ENCODE data around the gene POU6F2. TPM values are rescaled to one million over a fixed set of nuclear protein-coding genes. Genes with fewer than 3 reads are reported as not detected.

The POU6F2 gene
- total RNA-seq, 3 donors from 2014 or later = not detected

DNA sequence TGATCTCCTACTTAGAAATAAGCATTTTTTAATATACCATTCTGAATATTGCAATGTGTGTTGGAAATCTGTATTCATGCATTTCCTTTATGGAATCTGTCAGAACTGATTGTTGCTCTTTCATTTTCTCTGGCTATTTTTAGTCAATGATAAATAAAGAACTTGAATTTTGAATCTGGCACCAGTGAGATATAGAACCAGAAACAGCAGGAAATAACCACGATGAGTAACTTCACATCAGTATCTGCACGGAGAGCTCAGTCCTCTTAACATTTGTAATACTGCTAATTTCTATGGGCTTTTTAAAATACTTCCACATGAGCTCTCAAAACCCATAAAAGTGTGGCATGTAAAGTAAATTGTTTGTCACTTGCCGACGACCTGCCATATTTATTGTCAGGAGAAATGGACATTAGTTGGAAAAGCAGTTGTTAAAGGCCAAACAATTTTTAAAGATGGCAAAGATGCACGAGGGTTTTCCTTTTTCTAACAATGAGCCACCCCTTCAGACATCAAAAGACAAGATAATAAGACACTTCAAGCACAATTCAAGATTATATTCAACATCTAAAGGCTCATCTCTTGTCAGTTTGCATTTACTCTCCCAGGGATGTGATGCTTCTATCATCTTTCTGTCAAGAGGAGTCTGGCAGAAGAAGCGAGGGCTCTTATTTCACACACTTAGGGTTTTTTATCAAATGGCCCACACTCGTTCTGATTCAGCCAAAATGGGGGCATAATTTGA is 118.3 kb downstream of the POU6F2 start:
- DNase-seq (no peak), ATAC-seq (no peak)
- Mint-ChIP-seq H3K9me3 (no peaks in the 10 kb centered on the region), H3K27me3 (ENCODE audit: low read depth) (peaks cover 3% of the 10 kb centered on the region), H3K36me3 (ENCODE audit: insufficient read depth) (no peaks in the 10 kb centered on the region), H3K4me3 (no peak overlapping the region), H3K4me1 (ENCODE audit: low read depth) (no peaks in the 10 kb centered on the region)

DNA sequence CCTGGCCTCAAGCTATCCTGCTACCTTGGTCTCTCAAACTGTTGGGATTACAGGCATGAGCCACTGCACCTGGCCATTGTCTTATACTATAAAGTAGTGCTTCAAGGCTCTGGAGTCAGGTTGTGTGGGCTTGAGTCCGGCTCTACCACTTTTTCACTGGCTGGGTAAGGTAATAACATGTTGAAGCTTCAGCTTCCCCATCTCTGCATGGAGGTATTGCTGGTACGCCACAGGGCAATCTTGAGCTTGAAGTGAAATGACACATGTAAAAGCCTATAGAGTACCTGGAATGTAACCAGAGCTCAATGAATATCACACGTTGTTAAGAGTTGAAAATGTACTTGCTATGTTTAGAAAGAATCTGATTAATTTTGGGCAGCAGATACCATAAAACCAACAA is 120.8 kb downstream of the POU6F2 start:
- Mint-ChIP-seq H3K4me3 (no peak overlapping the region), H3K9me3 (no peaks in the 10 kb centered on the region), H3K4me1 (ENCODE audit: low read depth) (no peaks in the 10 kb centered on the region), H3K27me3 (ENCODE audit: low read depth) (peaks cover 3% of the 10 kb centered on the region), H3K36me3 (ENCODE audit: insufficient read depth) (no peaks in the 10 kb centered on the region)
- ATAC-seq = no peak
- DNase-seq = no peak

DNA sequence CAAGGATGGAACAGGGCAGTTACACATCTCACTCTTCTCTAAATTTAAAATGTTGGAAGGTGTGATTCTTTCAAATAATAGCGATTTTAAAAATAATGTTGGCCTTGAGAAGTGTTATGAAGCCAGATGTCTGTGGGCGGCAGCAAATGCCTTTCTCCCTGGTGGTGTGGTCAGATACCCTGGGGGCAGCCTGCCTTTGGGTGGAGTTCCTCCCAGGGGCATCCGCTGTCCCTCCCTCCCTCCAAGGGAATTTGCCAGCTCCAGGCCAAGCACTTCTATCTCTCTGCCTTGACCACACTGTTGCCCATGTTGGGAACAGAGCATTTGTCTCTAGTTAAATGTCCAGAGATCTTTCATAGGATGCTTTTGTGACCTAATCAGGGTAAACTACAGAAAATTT is 121.4 kb downstream of the POU6F2 start:
- no peaks in the 10 kb centered on the region for H3K9me3 Mint-ChIP-seq
- DNase-seq = no peak
- peaks cover 3% of the 10 kb centered on the region for H3K27me3 Mint-ChIP-seq (ENCODE audit: low read depth)
- no peak for ATAC-seq
- H3K4me3 Mint-ChIP-seq = no peak overlapping the region
- no peaks in the 10 kb centered on the region for H3K4me1 Mint-ChIP-seq (ENCODE audit: low read depth)
- no peaks in the 10 kb centered on the region for H3K36me3 Mint-ChIP-seq (ENCODE audit: insufficient read depth)

DNA sequence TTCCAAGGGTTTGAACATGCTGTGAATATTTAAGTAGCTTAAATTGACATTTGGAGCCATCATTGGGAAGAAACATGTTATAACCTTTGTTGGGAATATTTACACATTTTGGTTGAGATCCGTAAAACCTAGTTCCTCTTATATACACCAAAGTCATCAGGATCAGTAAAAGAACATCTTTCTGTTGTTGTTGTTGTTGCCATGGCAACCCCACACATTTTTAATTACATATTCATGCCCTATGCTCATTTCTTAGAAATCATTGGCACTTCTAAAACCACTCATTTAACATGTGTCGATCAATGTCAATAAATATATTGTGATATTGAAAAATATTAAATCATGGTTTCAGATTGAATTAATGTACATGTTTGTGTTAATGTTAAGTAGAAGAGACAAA is 122.6 kb downstream of the POU6F2 start:
- DNase-seq (no peak), ATAC-seq (no peak)
- Mint-ChIP-seq H3K9me3 (no peaks in the 10 kb centered on the region), H3K4me1 (ENCODE audit: low read depth) (no peaks in the 10 kb centered on the region), H3K4me3 (no peak overlapping the region), H3K36me3 (ENCODE audit: insufficient read depth) (no peaks in the 10 kb centered on the region), H3K27me3 (ENCODE audit: low read depth) (peaks cover 2% of the 10 kb centered on the region)

DNA sequence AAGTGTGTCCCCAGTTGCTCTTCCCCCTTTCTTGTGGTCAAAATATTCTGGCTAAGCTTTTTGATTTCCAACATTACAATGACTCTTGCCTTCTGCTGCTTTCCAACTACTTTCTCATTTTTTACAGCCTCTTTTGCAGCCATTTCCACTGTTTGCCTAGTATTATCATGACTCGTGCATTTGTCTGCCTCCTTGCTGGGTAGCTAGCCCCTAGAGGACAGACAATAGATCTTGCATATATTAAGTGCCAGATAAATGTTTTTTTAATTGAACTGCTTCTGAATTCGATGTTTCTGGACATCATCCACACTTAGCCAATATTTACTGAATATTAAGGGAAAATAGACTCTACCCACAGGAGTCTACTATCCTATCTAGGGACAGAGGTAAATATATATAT is 124.5 kb downstream of the POU6F2 start:
- DNase-seq = no peak
- H3K4me1 Mint-ChIP-seq (ENCODE audit: low read depth) = no peaks in the 10 kb centered on the region
- no peak for ATAC-seq
- no peaks in the 10 kb centered on the region for H3K9me3 Mint-ChIP-seq
- H3K4me3 Mint-ChIP-seq = no peak overlapping the region
- no peaks in the 10 kb centered on the region for H3K36me3 Mint-ChIP-seq (ENCODE audit: insufficient read depth)
- H3K27me3 Mint-ChIP-seq (ENCODE audit: low read depth) = peaks cover 3% of the 10 kb centered on the region

DNA sequence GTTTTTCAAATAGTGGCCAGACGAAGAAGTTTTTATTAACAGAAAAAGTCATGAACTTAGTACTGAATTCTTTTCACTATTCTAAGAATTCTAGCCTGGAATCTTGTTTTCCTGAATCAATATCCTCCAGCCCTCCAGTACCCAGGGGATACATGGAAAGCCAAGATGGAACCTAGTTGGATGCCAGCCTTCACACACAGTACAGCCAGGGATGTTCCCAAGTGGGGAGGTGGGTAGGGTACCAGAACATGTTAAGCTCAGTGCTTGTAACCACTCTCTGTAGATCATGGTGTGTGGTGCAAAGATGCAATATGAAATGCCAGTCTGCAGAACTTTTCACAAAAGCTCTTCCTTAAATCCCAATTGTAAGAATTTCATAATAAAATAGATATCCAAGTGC is 128.0 kb downstream of the POU6F2 start:
- Mint-ChIP-seq H3K9me3 (no peaks in the 10 kb centered on the region), H3K36me3 (ENCODE audit: insufficient read depth) (no peaks in the 10 kb centered on the region), H3K27me3 (ENCODE audit: low read depth) (peaks cover 5% of the 10 kb centered on the region), H3K4me3 (no peak overlapping the region), H3K4me1 (ENCODE audit: low read depth) (no peaks in the 10 kb centered on the region)
- ATAC-seq (no peak), DNase-seq (no peak)

DNA sequence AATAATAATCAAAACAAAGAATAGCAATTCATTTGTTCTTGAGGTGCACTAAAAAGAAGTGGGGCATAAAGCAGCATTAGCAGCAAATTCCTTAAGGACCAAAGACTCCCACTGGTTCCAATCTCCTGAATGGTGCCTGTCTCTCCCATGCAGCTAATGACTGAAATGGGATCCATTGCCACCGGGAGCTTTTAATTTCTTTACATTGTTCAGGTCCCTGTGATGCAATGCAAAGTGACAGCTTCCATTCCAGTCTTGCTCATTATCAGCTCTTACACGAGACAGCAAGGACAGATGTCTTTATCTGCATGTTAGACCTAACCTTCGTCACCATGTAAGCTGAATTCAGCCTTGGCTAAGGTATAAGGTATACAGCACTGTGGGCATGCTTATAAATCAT is 148.1 kb downstream of the POU6F2 start:
- no peaks in the 10 kb centered on the region for H3K4me1 Mint-ChIP-seq (ENCODE audit: low read depth)
- peaks cover 6% of the 10 kb centered on the region for H3K27me3 Mint-ChIP-seq (ENCODE audit: low read depth)
- H3K4me3 Mint-ChIP-seq = no peak overlapping the region
- ATAC-seq (no peak), DNase-seq (no peak)
- no peaks in the 10 kb centered on the region for H3K9me3 Mint-ChIP-seq
- H3K36me3 Mint-ChIP-seq (ENCODE audit: insufficient read depth) = no peaks in the 10 kb centered on the region

DNA sequence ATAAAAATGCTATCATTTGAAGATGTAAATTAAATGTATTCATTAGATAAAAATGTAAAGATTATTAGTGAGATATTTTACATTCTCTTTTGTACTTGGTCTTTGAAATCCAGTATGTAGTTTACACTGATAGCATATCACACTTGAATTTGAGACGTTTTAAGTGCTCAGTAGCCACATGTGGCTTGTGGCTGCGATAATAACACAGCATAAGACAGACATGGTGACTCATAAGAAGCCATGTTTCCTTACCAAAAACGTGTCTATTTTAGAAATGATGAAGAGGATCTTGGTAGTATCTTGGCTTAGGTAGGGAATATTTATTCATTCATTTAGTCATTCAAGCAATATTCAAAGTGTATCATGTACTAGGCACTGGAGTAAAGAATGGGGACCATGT is 149.3 kb downstream of the POU6F2 start:
- no peaks in the 10 kb centered on the region for H3K9me3 Mint-ChIP-seq
- no peaks in the 10 kb centered on the region for H3K4me1 Mint-ChIP-seq (ENCODE audit: low read depth)
- no peak for DNase-seq
- no peak overlapping the region for H3K4me3 Mint-ChIP-seq
- no peaks in the 10 kb centered on the region for H3K36me3 Mint-ChIP-seq (ENCODE audit: insufficient read depth)
- no peak for ATAC-seq
- H3K27me3 Mint-ChIP-seq (ENCODE audit: low read depth) = peaks cover 10% of the 10 kb centered on the region

DNA sequence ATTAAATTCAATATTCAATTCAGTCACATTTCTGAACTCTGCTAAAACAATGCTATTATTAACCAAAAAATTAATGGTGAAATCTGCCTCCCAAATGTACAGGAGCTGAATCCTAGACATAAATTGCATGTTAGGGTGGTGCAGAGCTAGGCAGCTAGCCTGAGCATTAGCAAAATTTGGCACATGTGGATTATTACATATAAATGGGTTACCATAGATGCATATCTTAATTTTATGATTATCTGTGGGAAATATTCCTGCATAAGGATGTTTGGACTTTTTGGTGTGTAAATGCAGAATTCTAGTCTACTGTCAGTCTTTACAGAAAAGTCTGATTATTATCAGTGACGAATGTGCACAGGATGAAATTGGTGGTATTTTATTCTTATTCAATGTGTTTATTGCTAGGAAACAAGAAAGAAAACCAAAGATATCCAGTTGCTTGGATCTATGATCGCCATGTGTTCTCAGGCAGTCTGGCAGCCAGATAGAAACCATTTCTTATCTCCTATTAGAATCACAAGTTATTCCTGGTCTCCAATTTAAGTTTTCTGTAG is 150.7 kb downstream of the POU6F2 start:
- Mint-ChIP-seq H3K4me1 (ENCODE audit: low read depth) (no peaks in the 10 kb centered on the region), H3K9me3 (no peaks in the 10 kb centered on the region), H3K4me3 (no peak overlapping the region), H3K36me3 (ENCODE audit: insufficient read depth) (no peaks in the 10 kb centered on the region), H3K27me3 (ENCODE audit: low read depth) (peaks cover 10% of the 10 kb centered on the region)
- DNase-seq (no peak), ATAC-seq (no peak)

DNA sequence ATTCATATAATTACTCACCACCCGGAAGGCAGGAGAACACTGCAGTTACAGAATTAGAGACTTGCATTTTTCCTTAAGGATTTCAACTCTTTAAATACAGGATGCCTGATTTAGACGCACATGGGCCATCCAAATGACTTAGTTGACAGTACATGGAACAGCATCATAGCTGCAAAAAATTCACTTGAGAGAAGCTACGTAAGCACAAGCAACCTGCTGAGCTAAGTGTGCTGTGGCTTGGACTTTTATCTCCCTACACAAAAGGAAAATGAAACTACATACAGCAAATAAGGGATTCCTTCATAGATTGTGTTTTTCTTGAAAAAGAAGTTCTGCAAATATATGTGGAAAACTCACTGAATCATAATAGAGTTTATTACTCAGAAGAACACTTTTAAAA is 152.6 kb downstream of the POU6F2 start:
- no peaks in the 10 kb centered on the region for H3K9me3 Mint-ChIP-seq
- peaks cover 4% of the 10 kb centered on the region for H3K27me3 Mint-ChIP-seq (ENCODE audit: low read depth)
- no peaks in the 10 kb centered on the region for H3K36me3 Mint-ChIP-seq (ENCODE audit: insufficient read depth)
- H3K4me3 Mint-ChIP-seq = peak overlapping the region; percentile 32
- ATAC-seq (no peak), DNase-seq (no peak)
- H3K4me1 Mint-ChIP-seq (ENCODE audit: low read depth) = no peaks in the 10 kb centered on the region

DNA sequence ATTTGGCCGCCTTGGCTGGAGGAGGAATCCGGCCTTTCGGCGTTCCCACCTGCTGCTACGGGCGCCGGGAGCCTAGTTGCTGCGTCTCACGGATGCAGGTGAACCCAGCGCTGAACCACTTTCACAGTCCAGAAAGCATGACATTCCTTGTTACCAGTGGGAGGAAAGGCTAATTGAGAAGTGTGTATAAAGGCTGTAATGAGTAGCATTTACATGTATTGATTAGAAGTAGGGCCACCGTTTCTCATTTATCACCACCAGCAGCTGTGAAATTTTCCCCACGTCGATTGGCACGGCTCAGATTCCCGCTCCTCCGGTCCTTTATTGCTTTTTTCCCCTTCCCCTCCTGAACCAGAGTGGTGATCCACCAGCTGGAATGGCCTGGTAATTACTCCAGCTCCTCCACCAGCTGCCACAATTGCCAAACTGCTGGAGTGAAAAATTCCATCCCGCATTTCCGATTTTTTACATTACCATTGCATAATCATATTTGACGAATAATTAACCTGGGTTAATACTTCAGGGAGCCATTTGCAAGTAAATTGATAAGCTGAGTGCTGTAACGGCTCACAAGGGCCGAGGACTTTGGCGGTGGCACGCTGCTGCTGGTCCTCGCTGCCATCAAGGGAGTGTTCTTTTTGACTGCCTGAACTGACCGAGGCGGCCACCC is 153.3 kb downstream of the POU6F2 start:
- Mint-ChIP-seq H3K27me3 (ENCODE audit: low read depth) (peaks cover 4% of the 10 kb centered on the region), H3K4me3 (peak overlapping the region; percentile 36), H3K36me3 (ENCODE audit: insufficient read depth) (no peaks in the 10 kb centered on the region), H3K4me1 (ENCODE audit: low read depth) (no peaks in the 10 kb centered on the region), H3K9me3 (no peaks in the 10 kb centered on the region)
- DNase-seq (no peak), ATAC-seq (no peak)

DNA sequence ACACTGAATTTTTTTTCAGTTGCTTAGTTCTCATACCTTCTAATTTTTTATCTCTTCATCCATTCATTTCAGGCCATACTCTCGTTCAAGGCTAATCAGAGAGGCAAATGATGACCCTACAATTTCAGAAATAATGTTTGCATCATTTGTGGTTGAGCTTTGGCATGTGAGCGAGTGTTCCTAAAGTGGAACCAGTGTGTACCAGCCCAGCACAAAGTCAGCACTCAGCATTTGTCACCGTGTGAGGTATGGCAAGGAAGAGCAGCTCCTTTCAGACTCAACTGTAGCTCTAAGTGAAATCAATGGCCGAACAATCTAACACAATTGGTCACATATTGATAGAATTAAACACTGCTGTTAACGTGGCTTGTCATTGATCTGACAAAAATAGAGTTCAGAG is 154.6 kb downstream of the POU6F2 start:
- no peak for ATAC-seq
- Mint-ChIP-seq H3K4me3 (no peak overlapping the region), H3K36me3 (ENCODE audit: insufficient read depth) (no peaks in the 10 kb centered on the region)

DNA sequence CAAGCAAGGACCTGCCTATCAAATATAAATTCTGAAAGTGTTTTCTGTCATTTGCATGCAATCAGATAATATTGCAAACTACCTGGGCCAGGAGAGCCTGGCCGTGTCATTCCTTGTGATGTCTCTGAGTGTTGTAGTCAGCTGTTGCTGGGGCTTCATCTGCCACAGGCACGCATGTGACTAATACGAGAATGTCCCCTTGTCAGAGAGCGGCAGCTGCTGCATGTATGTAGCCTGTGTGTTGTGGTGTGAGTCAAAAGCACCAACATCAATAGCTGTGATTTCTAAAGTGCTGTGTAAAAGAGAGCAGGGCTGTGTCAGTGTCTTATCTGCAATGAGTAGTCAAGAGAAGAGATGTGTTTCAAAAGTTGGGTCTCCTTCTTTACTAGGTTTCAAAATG is 155.4 kb downstream of the POU6F2 start:
- DNase-seq = no peak

More for the DNA sequence above, 154.6 kb downstream of the POU6F2 start:
- no peaks in the 10 kb centered on the region for H3K4me1 Mint-ChIP-seq (ENCODE audit: low read depth)
- H3K9me3 Mint-ChIP-seq = no peaks in the 10 kb centered on the region
- DNase-seq = no peak
- H3K27me3 Mint-ChIP-seq (ENCODE audit: low read depth) = peaks cover 4% of the 10 kb centered on the region

DNA sequence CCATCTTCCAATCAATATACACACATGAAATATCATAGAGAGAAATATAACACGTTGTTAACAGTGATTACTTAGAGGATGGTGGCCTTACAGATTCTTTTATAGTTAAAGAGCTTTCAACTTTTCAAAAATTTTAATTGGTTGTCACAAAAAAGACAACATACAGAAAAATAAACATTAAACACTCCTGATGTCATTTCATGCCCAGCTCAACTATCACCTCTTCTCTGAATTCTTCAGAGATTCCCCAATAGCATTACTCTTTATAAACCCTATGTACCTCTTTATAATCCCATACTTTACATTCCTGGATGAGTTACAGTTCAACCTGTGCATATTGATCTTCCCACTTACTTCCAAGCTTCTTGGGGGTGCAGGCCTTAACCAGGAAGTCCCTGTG is 159.8 kb downstream of the POU6F2 start:
- Mint-ChIP-seq H3K9me3 (no peaks in the 10 kb centered on the region), H3K27me3 (ENCODE audit: low read depth) (no peaks in the 10 kb centered on the region), H3K36me3 (ENCODE audit: insufficient read depth) (no peaks in the 10 kb centered on the region), H3K4me1 (ENCODE audit: low read depth) (no peaks in the 10 kb centered on the region), H3K4me3 (no peak overlapping the region)
- ATAC-seq = no peak
- DNase-seq = no peak

More for the DNA sequence above, 155.4 kb downstream of the POU6F2 start:
- no peaks in the 10 kb centered on the region for H3K4me1 Mint-ChIP-seq (ENCODE audit: low read depth)
- no peak for ATAC-seq
- peaks cover 4% of the 10 kb centered on the region for H3K27me3 Mint-ChIP-seq (ENCODE audit: low read depth)
- H3K4me3 Mint-ChIP-seq = no peak overlapping the region
- no peaks in the 10 kb centered on the region for H3K36me3 Mint-ChIP-seq (ENCODE audit: insufficient read depth)
- no peaks in the 10 kb centered on the region for H3K9me3 Mint-ChIP-seq

DNA sequence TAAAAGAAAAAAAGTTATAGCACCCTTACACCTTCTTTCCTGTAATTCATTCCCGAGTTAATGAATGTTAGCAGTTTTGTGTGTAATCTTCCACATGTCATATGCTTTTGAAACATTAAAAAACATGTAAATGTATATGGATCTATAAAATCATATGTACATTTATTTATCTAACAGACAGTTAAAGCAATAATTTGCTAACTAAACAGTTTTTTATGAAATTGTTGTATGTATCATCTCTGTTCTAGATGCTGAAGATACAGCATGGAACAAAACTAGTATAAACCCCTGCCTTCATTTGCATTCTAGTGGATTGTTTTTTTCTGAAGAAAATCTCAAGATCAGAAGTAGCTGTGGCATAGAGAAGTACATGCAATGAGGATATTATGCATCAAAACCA is 165.0 kb downstream of the POU6F2 start:
- no peaks in the 10 kb centered on the region for H3K36me3 Mint-ChIP-seq (ENCODE audit: insufficient read depth)
- no peak overlapping the region for H3K4me3 Mint-ChIP-seq
- no peak for DNase-seq
- ATAC-seq = no peak
- no peaks in the 10 kb centered on the region for H3K4me1 Mint-ChIP-seq (ENCODE audit: low read depth)
- no peaks in the 10 kb centered on the region for H3K9me3 Mint-ChIP-seq
- H3K27me3 Mint-ChIP-seq (ENCODE audit: low read depth) = peaks cover 3% of the 10 kb centered on the region

Data from activated T-cell treated with anti-CD3 and anti-CD28 coated beads, Interleukin-2, amount 50 U/mL, for 4 hours (primary cell).